Mesendoderm (in vitro differentiated cells): ENCODE measurements around the gene POC1A.

Experiments
- DNase-seq: peaks from one replicate; pipeline ENCODE4 v3.0.0; 2013
- H2AK5ac ChIP-seq: 2 replicates; pipeline ENCODE4 v1.6.1; 2013; ENCODE audit warnings: low read length, inconsistent platforms
- H2BK120ac ChIP-seq: 2 replicates; pipeline ENCODE4 v1.6.1; 2013; ENCODE audit warnings: low read depth, mild to moderate bottlenecking, low read length, moderate library complexity, mixed read lengths
- H2BK15ac ChIP-seq: replicated peaks from 2 replicates; pipeline ENCODE4 v1.6.1; 2013; ENCODE audit warnings: low read depth, mild to moderate bottlenecking, moderate library complexity
- H2BK5ac ChIP-seq: 2 replicates; pipeline ENCODE4 v1.6.1; 2013; ENCODE audit warnings: low read length, inconsistent platforms
- H3K18ac ChIP-seq: 2 replicates; pipeline ENCODE4 v1.6.1; 2013; ENCODE audit warnings: mild to moderate bottlenecking, low read length, mixed read lengths
- H3K23ac ChIP-seq: one replicate; pipeline ENCODE4 v1.6.1; 2013; ENCODE audit warnings: low read length
- H3K27ac ChIP-seq: 2 replicates; pipeline ENCODE4 v1.5.1; 2013; ENCODE audit warnings: low read depth, mild to moderate bottlenecking, inconsistent platforms, low read length, moderate library complexity
- H3K27me3 ChIP-seq: 2 replicates; pipeline ENCODE4 v1.6.1; 2013; ENCODE audit warnings: low read length, control low read depth, mild to moderate bottlenecking, inconsistent platforms; ENCODE audit not compliant: insufficient read depth, poor library complexity
- H3K36me3 ChIP-seq: 2 replicates; pipeline ENCODE4 v1.6.1; 2013; ENCODE audit warnings: low read length, inconsistent platforms; ENCODE audit not compliant: control insufficient read depth, insufficient read depth
- H3K4ac ChIP-seq: one replicate; pipeline ENCODE4 v1.6.1; 2013; ENCODE audit warnings: low read depth, mild to moderate bottlenecking, low read length, moderate library complexity
- H3K4me1 ChIP-seq: 2 replicates; pipeline ENCODE4 v1.6.1; 2013; ENCODE audit warnings: low read depth, low read length, inconsistent platforms; ENCODE audit not compliant: control insufficient read depth
- H3K4me2 ChIP-seq: 2 replicates; pipeline ENCODE4 v1.6.1; 2013; ENCODE audit warnings: low read length
- H3K4me3 ChIP-seq: 2 replicates; pipeline ENCODE4 v1.5.1; 2013; ENCODE audit warnings: mild to moderate bottlenecking, low read length
- H3K56ac ChIP-seq: one replicate; pipeline ENCODE4 v1.6.1; 2013; ENCODE audit warnings: low read length
- H3K79me1 ChIP-seq: 2 replicates; pipeline ENCODE4 v1.6.1; 2013; ENCODE audit warnings: low read length, inconsistent platforms
- H3K79me2 ChIP-seq: 2 replicates; pipeline ENCODE4 v1.6.1; 2013; ENCODE audit warnings: mild to moderate bottlenecking, low read length; ENCODE audit not compliant: control insufficient read depth, insufficient read depth
- H3K9ac ChIP-seq: 2 replicates; pipeline ENCODE4 v1.6.1; 2013; ENCODE audit warnings: low read length, inconsistent platforms
- H4K5ac ChIP-seq: one replicate; pipeline ENCODE4 v1.6.1; 2013; ENCODE audit warnings: low read length
- H4K8ac ChIP-seq: one replicate; pipeline ENCODE4 v1.6.1; 2013; ENCODE audit warnings: low read depth, mild to moderate bottlenecking, control low read depth, low read length, moderate library complexity
- WGBS: extraction: QIAGEN DNeasy Blood & Tissue Kit; methylation state at CpG from one replicate; pipeline ENCODE4 v1.1.7; 2013; ENCODE audit warnings: low lambda C conversion rate, missing lambda C conversion rate; ENCODE audit not compliant: insufficient coverage; ENCODE audit errors: extremely low coverage; 5-methylcytosine and 5-hydroxymethylcytosine counted together

The POC1A gene

GRCh38 chr3:52077925-52078324, 76.3 kb downstream of the POC1A start:
- Histone ChIP-seq H3K79me1 (no peaks in the 10 kb centered on the region), H4K8ac (no peak overlapping the region), H3K56ac (no peak overlapping the region), H3K23ac (no peak overlapping the region), H3K4ac (no peak overlapping the region), H3K36me3 (no peaks in the 10 kb centered on the region), H3K79me2 (no peaks in the 10 kb centered on the region), H3K4me2 (no peak overlapping the region), H2BK120ac (no peak overlapping the region), H2BK15ac (no peak overlapping the region), H2BK5ac (no peak overlapping the region), H3K18ac (no peak overlapping the region), H3K4me3 (no peak overlapping the region), H4K5ac (no peak overlapping the region), H3K4me1 (no peaks in the 10 kb centered on the region), H3K27ac (no peak overlapping the region), H3K9ac (no peak overlapping the region), H2AK5ac (no peak overlapping the region), H3K27me3 (no peaks in the 10 kb centered on the region)
- DNase-seq, result no peak
- no CpG with 5 or more reads among the region's 3 CpGs for whole genome bisulfite sequencing

DNA sequence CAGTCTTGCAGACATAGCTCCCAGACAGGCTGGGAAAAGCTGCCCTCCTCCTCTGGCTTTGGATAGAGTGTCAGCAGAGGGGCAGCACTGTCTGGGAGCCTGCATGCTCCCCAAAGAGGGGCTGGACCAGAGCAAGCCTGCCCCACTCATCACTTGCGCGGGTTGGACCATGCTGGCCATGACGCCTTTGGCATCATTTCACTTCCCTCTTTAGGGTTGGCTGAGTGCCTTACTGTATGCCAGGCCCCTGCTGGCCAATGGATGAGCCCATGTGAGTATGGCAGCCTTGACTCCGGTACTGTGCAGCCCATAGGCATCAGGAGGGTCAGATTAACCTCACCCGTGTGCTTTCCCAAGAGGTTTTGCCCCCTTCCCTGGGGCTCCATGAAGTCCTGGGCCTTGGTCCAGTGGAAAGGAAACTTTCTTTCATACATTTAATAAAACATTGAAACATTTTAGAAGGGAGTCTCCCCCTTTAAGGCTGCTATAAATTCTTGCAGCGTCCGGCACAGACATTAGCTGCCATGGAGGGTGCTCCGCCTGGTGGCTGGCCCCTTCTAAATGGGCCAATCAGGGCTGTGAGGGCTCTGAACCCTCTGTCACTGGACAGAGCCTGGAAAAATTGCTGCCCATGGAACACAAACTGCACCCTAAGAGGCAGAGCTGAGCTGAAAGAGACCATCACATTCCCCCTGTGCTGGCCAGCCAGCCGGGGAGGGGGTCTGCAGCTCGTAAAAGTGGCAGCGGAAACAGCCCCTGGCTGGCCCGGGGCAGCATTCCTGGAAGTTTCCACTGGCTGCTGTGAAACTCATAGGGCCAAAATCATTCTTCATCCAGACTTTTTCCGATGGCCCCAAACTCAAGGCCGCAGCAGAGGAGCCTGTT, 77.1 kb downstream of the POC1A start:
- H3K79me2 ChIP-seq, result no peaks in the 10 kb centered on the region
- no peak overlapping the region for H3K4me2 ChIP-seq
- no peaks in the 10 kb centered on the region for H3K79me1 ChIP-seq
- H3K9ac ChIP-seq, result no peak overlapping the region
- no peaks in the 10 kb centered on the region for H3K4me1 ChIP-seq
- H3K27me3 ChIP-seq, result no peaks in the 10 kb centered on the region
- H2BK5ac ChIP-seq, result no peak overlapping the region
- no peak overlapping the region for H3K56ac ChIP-seq
- DNase-seq, result no peak
- no peak overlapping the region for H3K4ac ChIP-seq
- no peak overlapping the region for H4K8ac ChIP-seq
- no peak overlapping the region for H2BK15ac ChIP-seq
- no peak overlapping the region for H3K4me3 ChIP-seq
- H2AK5ac ChIP-seq, result no peak overlapping the region
- no CpG with 5 or more reads among the region's 14 CpGs for WGBS
- no peaks in the 10 kb centered on the region for H3K36me3 ChIP-seq
- no peak overlapping the region for H3K27ac ChIP-seq
- no peak overlapping the region for H4K5ac ChIP-seq
- no peak overlapping the region for H3K23ac ChIP-seq
- no peak overlapping the region for H2BK120ac ChIP-seq
- no peak overlapping the region for H3K18ac ChIP-seq

GRCh38 chr3:52073490-52073889, 80.7 kb downstream of the POC1A start:
- Histone ChIP-seq H3K4me2 (no peak overlapping the region), H3K9ac (no peak overlapping the region), H4K5ac (no peak overlapping the region), H3K36me3 (no peaks in the 10 kb centered on the region), H3K27ac (no peak overlapping the region), H3K27me3 (no peaks in the 10 kb centered on the region), H3K4ac (no peak overlapping the region), H2BK120ac (no peak overlapping the region), H3K4me1 (no peaks in the 10 kb centered on the region), H3K56ac (no peak overlapping the region), H2BK15ac (no peak overlapping the region), H3K18ac (no peak overlapping the region), H3K79me1 (no peaks in the 10 kb centered on the region), H3K23ac (no peak overlapping the region), H3K4me3 (no peak overlapping the region), H2AK5ac (no peak overlapping the region), H3K79me2 (no peaks in the 10 kb centered on the region), H4K8ac (no peak overlapping the region), H2BK5ac (no peak overlapping the region)
- no CpG with 5 or more reads among the region's 7 CpGs for WGBS
- no peak for DNase-seq

DNA sequence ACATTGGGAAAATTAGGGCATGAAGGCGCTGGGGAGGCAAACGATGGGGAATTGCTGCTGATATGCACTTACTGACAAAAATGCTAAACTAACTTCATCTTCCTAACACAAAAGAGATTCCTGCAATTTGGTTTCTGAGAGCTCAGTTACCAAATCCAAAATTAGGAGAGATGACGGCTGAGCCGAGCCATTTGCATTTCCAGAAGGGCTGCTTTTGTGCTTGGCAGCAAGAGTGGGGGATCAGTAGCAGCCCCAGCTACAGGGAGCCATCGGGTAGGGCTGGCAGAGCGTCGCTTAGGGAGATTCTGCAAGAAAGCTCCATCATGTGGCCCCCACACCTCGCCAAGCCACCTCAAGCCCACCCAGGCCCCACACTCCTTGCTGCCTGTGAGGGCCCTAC, 81.8 kb downstream of the POC1A start:
- Histone ChIP-seq H2BK15ac (no peak overlapping the region), H4K8ac (no peak overlapping the region), H3K36me3 (no peaks in the 10 kb centered on the region), H3K4ac (no peak overlapping the region), H3K56ac (no peak overlapping the region), H3K4me2 (no peak overlapping the region), H2AK5ac (no peak overlapping the region), H3K4me1 (no peaks in the 10 kb centered on the region), H3K18ac (no peak overlapping the region), H3K23ac (no peak overlapping the region), H2BK120ac (no peak overlapping the region), H3K9ac (no peak overlapping the region), H4K5ac (no peak overlapping the region), H3K79me1 (no peaks in the 10 kb centered on the region), H2BK5ac (no peak overlapping the region), H3K4me3 (no peak overlapping the region), H3K27ac (no peak overlapping the region), H3K79me2 (no peaks in the 10 kb centered on the region), H3K27me3 (no peaks in the 10 kb centered on the region)
- no CpG with 5 or more reads among the region's 8 CpGs for WGBS
- DNase-seq, result no peak

DNA sequence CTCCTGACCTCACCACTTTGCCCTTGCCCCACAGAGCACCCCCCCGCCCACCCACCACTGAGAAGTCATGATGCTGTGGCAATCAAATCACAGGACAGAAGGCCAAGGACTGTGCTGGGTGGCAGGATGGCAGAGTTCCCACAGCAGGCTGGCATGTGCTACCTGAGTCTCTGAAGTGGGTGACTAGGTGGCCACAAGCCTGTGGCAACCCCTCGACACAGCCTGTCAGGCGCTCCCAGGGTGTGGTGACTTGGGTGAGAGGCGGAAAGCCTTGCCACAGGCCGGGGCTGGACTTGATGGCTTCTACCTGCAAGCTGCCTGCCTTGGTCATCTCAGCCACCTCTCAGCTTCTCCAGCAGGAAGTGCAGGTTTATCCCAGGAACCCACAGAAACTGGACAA, 82.2 kb downstream of the POC1A start:
- Histone ChIP-seq H4K8ac (no peak overlapping the region), H3K79me1 (no peaks in the 10 kb centered on the region), H2BK120ac (no peak overlapping the region), H3K4me2 (no peak overlapping the region), H3K9ac (no peak overlapping the region), H2BK5ac (no peak overlapping the region), H3K27me3 (no peaks in the 10 kb centered on the region), H2BK15ac (no peak overlapping the region), H4K5ac (no peak overlapping the region), H3K4ac (no peak overlapping the region), H3K56ac (no peak overlapping the region), H3K4me3 (no peak overlapping the region), H3K23ac (no peak overlapping the region), H3K18ac (no peak overlapping the region), H3K79me2 (no peaks in the 10 kb centered on the region), H3K36me3 (no peaks in the 10 kb centered on the region), H3K4me1 (no peaks in the 10 kb centered on the region), H3K27ac (no peak overlapping the region), H2AK5ac (no peak overlapping the region)
- no peak for DNase-seq
- WGBS, result no CpG with 5 or more reads among the region's 5 CpGs
